ENCODE data around the gene TXNRD2.
A peak's percentile ranks its signal among the peaks of the same experiment; 100 is the strongest.
"Not testable (repeated sequence)": the region's sequence is repeated elsewhere in the genome, so short reads cannot be mapped to it uniquely, and the experiment has no call there.

TXNRD2 gene

GRCh38 chr22:19942157-19943081 is 801 bp upstream of the TXNRD2 start:
- DNase-seq, result peak; percentile 20

DNA sequence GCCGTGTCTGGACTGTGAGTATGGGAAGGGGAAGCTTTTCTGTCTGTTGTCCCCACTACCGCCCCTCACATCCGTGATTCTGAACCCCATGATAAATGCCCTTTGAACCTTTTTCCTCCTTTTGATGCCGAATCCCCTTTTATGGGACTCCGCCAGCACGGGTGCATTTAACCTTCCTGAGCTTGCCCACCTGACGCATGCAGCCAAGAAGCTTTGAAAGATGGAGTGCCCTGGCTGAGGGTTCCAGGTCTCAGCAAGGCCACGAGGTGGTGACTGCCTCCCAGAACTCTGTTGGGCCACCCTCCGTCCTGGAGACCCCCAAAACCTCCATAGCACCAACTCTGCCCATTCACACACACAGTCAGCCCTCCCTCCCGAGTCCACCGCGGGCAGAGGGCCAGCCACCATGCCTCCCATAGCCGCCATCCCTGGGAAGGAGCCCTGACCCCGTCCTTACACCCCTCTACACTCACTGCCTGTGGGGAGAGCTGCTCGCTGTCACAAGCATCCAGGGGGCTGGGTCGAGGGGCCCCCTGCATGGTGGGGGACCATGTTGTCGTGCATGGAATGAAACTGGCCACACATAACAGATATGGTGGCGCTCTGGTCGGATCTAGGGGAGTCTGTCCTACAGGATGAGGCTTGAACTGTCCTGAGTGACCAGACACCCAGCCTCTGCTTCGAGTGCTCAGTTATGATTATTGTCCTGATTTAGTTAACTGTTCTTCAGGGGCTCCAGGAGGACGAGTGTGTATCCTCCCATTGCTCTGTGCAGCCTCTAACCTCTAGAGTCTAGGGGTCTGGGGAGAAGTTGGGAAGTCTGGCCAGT is 868 bp downstream of the TXNRD2 start:
- DNase-seq, result no peak

DNA sequence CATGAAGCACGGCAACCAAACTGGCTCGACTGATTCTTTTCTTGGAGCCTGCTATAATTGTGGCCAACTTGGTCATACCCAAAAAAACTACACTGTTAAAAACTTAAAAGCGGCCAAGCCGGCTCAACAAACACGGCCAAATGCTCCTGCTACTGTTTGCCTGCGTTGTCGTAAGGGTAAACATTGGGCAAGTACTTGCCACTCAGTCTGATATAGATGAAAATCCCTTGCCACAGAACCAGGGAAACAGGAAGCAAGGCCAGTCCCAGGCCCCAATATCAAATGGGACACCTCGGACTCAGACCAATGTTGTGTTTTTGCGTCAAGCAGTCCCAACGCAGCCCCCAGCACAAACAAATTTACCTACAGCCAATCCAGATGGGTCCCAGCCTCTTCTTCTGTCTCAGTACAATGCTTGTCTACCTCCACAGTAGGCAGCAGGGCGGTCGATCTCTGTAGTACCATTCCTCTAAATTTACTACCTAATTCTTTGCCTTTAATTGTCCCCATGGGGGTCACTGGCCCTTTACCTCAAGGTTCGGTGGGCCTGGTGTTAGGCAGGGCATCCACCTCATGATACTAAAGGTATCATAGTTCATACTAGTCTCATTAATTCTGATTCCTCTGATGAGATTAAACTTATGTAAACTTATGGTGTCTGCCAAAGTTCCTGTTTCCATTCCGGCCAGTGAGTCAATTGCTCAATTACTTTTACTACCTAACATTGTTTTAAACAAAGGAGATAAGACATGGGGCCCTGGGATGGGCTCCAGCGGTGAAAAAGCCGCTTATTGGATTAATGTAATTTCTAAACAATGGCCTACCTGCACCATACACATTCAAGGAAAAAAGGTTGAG is 3.8 kb downstream of the TXNRD2 start:
- DNase-seq, result no peak

- DNase-seq, result no peak
Measured at GRCh38 chr22:19936513-19936912, 5.1 kb downstream of the TXNRD2 start.

DNA sequence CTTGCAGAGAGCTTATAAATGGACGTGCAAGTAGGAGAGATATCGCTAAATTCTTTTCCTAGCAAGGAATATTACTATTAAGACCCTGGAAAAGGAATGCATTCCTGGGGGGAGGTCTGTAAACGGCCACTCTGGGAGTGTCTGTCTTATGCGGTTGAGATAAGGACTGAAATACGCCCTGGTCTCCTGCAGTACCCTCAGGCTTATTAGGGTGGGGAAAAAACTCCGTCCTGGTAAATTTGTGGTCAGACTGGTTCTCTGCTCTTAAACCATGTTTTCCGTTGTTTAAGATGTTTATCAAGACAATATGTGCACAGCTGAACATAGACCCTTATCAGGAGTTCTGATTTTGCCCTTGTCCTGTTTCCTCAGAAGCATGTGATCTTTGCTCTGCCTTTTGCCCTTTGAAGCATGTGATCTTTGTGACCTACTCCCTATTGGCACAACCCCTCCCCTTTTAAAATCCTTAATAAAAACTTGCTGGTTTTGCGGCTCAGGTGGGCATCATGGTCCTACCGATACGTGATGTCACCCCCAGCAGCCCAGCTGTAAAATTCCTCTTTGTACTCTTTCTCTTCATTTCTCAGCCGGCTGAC is 6.4 kb downstream of the TXNRD2 start:
- DNase-seq, result not testable (repeated sequence)

GRCh38 chr22:19933341-19934241 is 8.0 kb downstream of the TXNRD2 start:
- DNase-seq, result no peak

DNA sequence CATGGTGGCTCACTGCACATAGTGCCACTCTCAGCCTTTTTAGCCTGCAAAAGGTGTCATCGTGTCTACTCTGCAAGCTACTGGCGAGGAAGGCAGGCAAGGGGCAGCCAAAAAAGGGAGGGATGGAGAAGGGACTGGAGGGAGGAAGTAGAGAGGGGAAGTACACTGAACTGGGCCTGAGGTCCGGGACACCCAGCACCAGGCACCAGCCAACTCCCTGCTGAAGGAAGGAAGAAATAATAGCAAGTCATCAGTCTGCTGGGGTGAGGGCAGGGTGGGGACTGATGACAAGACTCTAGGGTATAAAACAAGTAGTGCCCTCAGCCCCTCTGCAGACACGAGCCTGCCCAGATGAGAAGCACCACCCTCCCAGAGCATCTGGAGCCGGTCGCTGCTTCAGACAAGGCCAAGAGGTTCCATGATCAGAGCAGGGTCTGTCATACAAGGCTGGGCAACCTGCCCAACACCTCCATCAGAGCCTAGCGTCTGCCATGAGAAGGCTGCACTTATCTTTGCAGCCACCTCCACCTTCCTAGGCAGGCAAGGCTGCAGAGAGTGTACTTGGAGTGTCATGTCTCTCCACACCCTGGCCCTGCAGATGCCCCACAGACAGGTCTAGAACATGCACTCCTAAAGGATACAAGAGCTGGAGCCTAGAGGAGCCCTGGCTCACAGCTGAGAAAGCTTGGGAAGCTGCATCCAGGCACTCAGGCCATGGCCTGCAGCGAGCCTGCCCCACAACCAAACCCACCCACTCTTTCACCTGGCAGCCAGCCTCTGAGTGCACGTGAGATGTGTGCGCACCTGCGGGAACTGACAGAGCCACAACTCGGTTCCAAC is 9.0 kb downstream of the TXNRD2 start:
- no peak for DNase-seq

DNA sequence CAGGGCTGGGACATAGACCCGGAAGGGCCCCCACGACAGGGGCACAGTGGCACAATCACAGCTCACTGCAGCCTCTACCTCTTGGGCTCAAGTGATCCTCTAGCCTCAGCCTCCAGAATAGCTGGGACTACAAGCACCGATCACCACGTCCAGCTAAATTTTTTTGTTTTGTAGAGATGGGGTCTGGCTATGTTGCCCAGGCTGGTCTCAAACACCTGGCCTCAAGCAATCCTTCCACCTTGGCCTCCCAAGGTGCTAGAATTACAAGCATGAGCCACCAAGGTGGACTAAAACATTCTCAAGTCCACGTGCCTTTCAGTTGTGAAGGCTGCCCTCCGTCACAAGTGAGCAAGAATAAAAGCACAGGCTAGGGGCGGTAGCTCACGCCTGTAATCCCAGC is 10.1 kb downstream of the TXNRD2 start:
- no peak for DNase-seq

GRCh38 chr22:19930551-19931486 is 10.8 kb downstream of the TXNRD2 start:
- DNase-seq, result no peak

DNA sequence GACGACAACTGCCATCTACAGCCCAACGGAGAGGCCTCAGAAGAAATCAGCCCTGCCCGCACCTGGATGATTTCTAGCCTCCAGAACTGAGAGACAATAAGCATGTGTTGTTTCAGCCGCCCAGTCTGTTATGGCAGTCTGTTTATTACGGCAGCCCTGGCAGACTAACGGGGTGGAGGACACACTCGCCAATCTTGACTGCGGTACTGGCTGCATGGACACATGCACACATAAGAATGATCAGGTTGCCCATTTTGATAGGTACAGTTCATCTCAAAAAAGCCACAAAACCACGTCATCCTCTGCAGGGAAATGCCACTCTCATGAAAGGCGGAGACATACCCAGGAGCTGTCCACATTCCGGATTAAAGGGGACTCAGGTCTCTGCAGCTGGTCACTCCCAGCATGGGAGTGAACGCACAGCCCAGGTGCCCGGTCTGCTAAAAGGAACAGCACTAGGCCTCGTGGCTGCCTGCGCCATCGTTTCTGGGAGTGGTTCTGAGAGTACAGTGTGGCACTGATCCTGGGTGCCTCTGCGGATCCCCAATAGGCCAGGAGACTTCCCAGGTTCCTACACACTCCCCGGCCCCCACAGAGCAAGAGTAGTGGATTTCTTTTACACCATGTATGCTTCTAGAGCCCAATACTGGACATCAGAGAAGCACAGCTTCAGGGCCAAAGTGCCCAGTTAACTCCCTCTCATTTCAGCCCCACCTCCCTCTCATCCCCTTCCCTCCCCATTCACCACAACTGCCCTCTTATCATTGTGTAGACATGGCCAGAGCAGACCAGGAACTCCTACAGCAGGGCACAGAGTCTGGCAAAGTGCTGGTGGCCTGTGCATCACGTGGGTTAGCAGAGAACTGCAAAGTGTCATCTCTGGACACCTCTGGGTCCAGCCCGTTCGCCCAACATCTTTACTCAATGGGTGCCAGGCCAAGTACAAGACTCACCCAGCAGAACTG is 11.8 kb downstream of the TXNRD2 start:
- no peak for DNase-seq

- no peak for DNase-seq
Measured at GRCh38 chr22:19928207-19928606, 13.4 kb downstream of the TXNRD2 start.

GRCh38 chr22:19927696-19928095 is 13.9 kb downstream of the TXNRD2 start:
- DNase-seq, result no peak

DNA sequence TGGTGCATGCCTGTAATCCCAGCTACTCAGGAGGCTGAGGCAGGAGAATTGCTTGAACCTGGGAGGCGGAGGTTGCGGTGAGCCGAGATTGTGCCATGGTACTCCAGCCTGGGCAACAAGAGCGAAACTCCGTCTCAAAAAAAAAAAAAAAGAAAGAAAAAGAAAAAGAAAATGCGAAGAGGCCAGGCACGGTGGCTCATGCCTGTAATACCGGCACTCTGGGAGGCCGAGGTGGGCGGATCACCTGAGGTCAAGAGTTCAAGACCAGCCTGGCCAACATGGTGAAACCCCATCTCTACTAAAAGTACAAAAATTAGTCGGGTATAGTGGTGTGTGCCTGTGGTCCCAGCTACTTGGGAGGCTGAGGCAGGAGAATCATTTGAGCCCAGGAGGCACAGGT is 15.6 kb downstream of the TXNRD2 start:
- DNase-seq, result not testable (repeated sequence)

GRCh38 chr22:19923914-19924513 is 17.6 kb downstream of the TXNRD2 start:
- DNase-seq, result no peak

- no peak for DNase-seq
Measured at GRCh38 chr22:19921544-19922081, 20.0 kb downstream of the TXNRD2 start.

- no peak for DNase-seq
Measured at GRCh38 chr22:19919701-19920363, 21.8 kb downstream of the TXNRD2 start.

All from NCI-H226 (cell line).